Right atrium auricular region (tissue), 2 donors: ENCODE data around the gene MAPK8IP1. TPM values are rescaled to one million over a fixed set of nuclear protein-coding genes. Genes with fewer than 3 reads are reported as not detected.
A peak's percentile ranks its signal among the peaks of the same experiment; 100 is the strongest.

Source experiments
- DNase-seq: peaks from one replicate; pipeline ENCODE4 v3.0.0-alpha.2; 2019; ENCODE audit warnings: low spot score
- H3K27ac ChIP-seq, 2 donors: fragments of 200-600 bp; sonication (generic); 1 replicate in 1 of 2; 2 replicates in 1 of 2; pipeline ENCODE4 v1.5.1; 2016 to 2019
- H3K27me3 ChIP-seq, 2 donors: fragments of 200-600 bp; sonication (generic); one replicate each; pipeline versions ENCODE4 v1.5.1 to v1.6.0; 2017 to 2019
- H3K36me3 ChIP-seq: fragments of 200-600 bp; sonication (generic); one replicate; pipeline ENCODE4 v1.5.1; 2016
- H3K4me1 ChIP-seq, 2 donors: fragments of 200-600 bp; sonication (generic); one replicate each; pipeline versions ENCODE4 v1.5.1 to v1.6.0; 2017 to 2019
- H3K4me3 ChIP-seq, 2 donors: fragments of 200-600 bp; sonication (generic); 1 replicate in 1 of 2; 2 replicates in 1 of 2; pipeline ENCODE4 v1.5.1; 2017 to 2019; ENCODE audit warnings: mild to moderate bottlenecking in 1 of 2, moderate library complexity in 1 of 2
- H3K9me3 ChIP-seq, 2 donors: fragments of 200-600 bp; sonication (generic); one replicate each; pipeline ENCODE4 v1.5.1; 2019
- CTCF ChIP-seq, 2 donors: fragments of 200-600 bp; sonication (generic); IDR thresholded peaks; one replicate each; pipeline ENCODE4 v1.5.1; 2019; ENCODE audit warnings: antibody characterized with exemption in 2 of 2
- total RNA-seq, 2 donors: library from RNA; depleted of rRNA; stranded (reverse); fragments of >200 nt; gene quantifications; one replicate each; pipeline ENCODE4 v1.1.0, GENCODE V29; 2016

Gene MAPK8IP1
- total RNA-seq, 2 donors from 2014 or later, result 7.3 to 8.9 TPM

- Histone ChIP-seq H3K27ac (no peak overlapping the region), H3K4me1 (peaks cover 0 to 45% of the 10 kb centered on the region in 2 donors)
- no peak for DNase-seq
Measured at GRCh38 chr11:45920531-45921477, 35.4 kb downstream of the MAPK8IP1 start.

GRCh38 chr11:45921561-45922424, 36.3 kb downstream of the MAPK8IP1 start:
- H3K4me1 ChIP-seq, result peaks cover 0 to 36% of the 10 kb centered on the region in 2 donors
- H3K27me3 ChIP-seq, result peaks cover 5 to 13% of the 10 kb centered on the region in 2 donors

More at GRCh38 chr11:45920531-45921477, 35.4 kb downstream of the MAPK8IP1 start:
- peaks cover 4% of the 10 kb centered on the region for H3K36me3 ChIP-seq
- no peak overlapping the region for H3K4me3 ChIP-seq
- no peaks in the 10 kb centered on the region for H3K9me3 ChIP-seq
- TF ChIP-seq CTCF (IDR thresholded peaks at IDR 0.05), result no peak
- H3K27me3 ChIP-seq, result peaks cover 5 to 13% of the 10 kb centered on the region in 2 donors

GRCh38 chr11:45922425-45923082, 37.1 kb downstream of the MAPK8IP1 start, which contains the start of gene LARGE2:
TSS of gene LARGE2 (plus strand) at chr11:45922656. CDS start at chr11:45922883, 227 bp downstream.
- Histone ChIP-seq H3K4me1 (peaks cover 0 to 30% of the 10 kb centered on the region in 2 donors), H3K36me3 (no peaks in the 10 kb centered on the region), H3K27me3 (peaks cover 5 to 13% of the 10 kb centered on the region in 2 donors), H3K9me3 (no peaks in the 10 kb centered on the region), H3K27ac (no peak within 1 kb of the TSS), H3K4me3 (peak within 1 kb of the TSS; percentile 37 to 42)
- no peak for TF ChIP-seq CTCF (IDR thresholded peaks at IDR 0.05)
- no peak for DNase-seq

More at GRCh38 chr11:45921561-45922424, 36.3 kb downstream of the MAPK8IP1 start:
- Histone ChIP-seq H3K36me3 (no peaks in the 10 kb centered on the region), H3K4me3 (peak overlapping the region; percentile 37 to 42), H3K27ac (no peak overlapping the region), H3K9me3 (no peaks in the 10 kb centered on the region)
- no peak for DNase-seq
- no peak for TF ChIP-seq CTCF (IDR thresholded peaks at IDR 0.05)

GRCh38 chr11:45924036-45924915, 38.8 kb downstream of the MAPK8IP1 start:
- Histone ChIP-seq H3K27me3 (peaks cover 5 to 13% of the 10 kb centered on the region in 2 donors), H3K27ac (no peak overlapping the region), H3K9me3 (no peaks in the 10 kb centered on the region), H3K4me1 (peaks cover 0 to 25% of the 10 kb centered on the region in 2 donors), H3K4me3 (no peak overlapping the region), H3K36me3 (no peaks in the 10 kb centered on the region)
- no peak for DNase-seq
- no peak for TF ChIP-seq CTCF (IDR thresholded peaks at IDR 0.05)
